HEK293 (cell line): ENCODE data around the gene RLN3.

Experiments
- CTCF ChIA-PET: fragments of 350-600 bp; formaldehyde crosslinking; extraction: SDS; loops from one replicate; lab custom pipeline; 2021; ENCODE audit warnings: antibody characterized with exemption; lab: Yijun Ruan, JAX
- POLR2A ChIA-PET: fragments of 300-600 bp; formaldehyde crosslinking; extraction: SDS; loops from one replicate; lab custom pipeline; 2020; ENCODE audit warnings: antibody characterized with exemption, inconsistent platforms; lab: Yijun Ruan, JAX
- H3K27ac ChIP-seq: fragments of 200-500 bp; sonication (Bioruptor generic); 2 replicates; pipeline ENCODE4 v1.5.1; 2014; ENCODE audit warnings: low read depth, low read length, control low read depth, inconsistent platforms; ENCODE audit errors: extremely low read depth
- H3K36me3 ChIP-seq, 2 experiments: fragments of 200-500 bp in 1 of 2; sonication (Bioruptor generic) in 1 of 2; 1 replicate in 1 of 2; 2 replicates in 1 of 2; pipeline ENCODE4 v1.5.1; 2014 to 2017; ENCODE audit warnings: inconsistent platforms in 2 of 2, low read length in 2 of 2; ENCODE audit not compliant: control insufficient read depth in 2 of 2, insufficient read depth in 1 of 2
- H3K4me1 ChIP-seq: fragments of 200-500 bp; sonication (Bioruptor generic); 2 replicates; pipeline ENCODE4 v1.5.1; 2014; ENCODE audit warnings: mild to moderate bottlenecking, low read length, inconsistent platforms; ENCODE audit not compliant: control insufficient read depth, insufficient read depth
- H3K4me3 ChIP-seq: 2 replicates; pipeline ENCODE4 v1.5.1; 2011; ENCODE audit warnings: low read depth, mild to moderate bottlenecking, control low read depth, low read length, moderate library complexity
- H3K9me3 ChIP-seq: fragments of 200-500 bp; sonication (Bioruptor generic); 2 replicates; pipeline ENCODE4 v1.5.1; 2014; ENCODE audit warnings: low read depth, low read length, inconsistent platforms; ENCODE audit not compliant: control insufficient read depth, insufficient read depth
- FEZF1 ChIP-seq: fragments of 450-650 bp; formaldehyde crosslinking; IDR thresholded peaks from 2 replicates; pipeline ENCODE4 v1.5.1; 2016; ENCODE audit warnings: missing biosample characterization, missing genetic modification characterization
- GFI1B ChIP-seq: fragments of 450-650 bp; formaldehyde crosslinking; IDR thresholded peaks from 2 replicates; pipeline ENCODE4 v1.5.1; 2016; ENCODE audit warnings: missing biosample characterization, missing genetic modification characterization
- GLI4 ChIP-seq: fragments of 450-650 bp; formaldehyde crosslinking; IDR thresholded peaks from 2 replicates; pipeline ENCODE4 v1.5.1; 2016; ENCODE audit warnings: missing biosample characterization, missing genetic modification characterization
- KLF9 ChIP-seq: fragments of 450-650 bp; formaldehyde crosslinking; IDR thresholded peaks from 2 replicates; pipeline ENCODE4 v1.5.1; 2016; ENCODE audit warnings: missing biosample characterization, missing genetic modification characterization, low read depth
- PRDM10 ChIP-seq: fragments of 450-650 bp; formaldehyde crosslinking; IDR thresholded peaks from 2 replicates; pipeline ENCODE4 v1.5.1; 2016; ENCODE audit warnings: missing biosample characterization, missing genetic modification characterization
- RBAK ChIP-seq: fragments of 450-650 bp; formaldehyde crosslinking; IDR thresholded peaks from 2 replicates; pipeline ENCODE4 v1.5.1; 2016; ENCODE audit warnings: missing biosample characterization, missing genetic modification characterization
- SCRT1 ChIP-seq: fragments of 450-650 bp; formaldehyde crosslinking; IDR thresholded peaks from 2 replicates; pipeline ENCODE4 v1.5.1; 2016; ENCODE audit warnings: missing biosample characterization, missing genetic modification characterization, borderline replicate concordance
- SCRT2 ChIP-seq: fragments of 450-650 bp; formaldehyde crosslinking; IDR thresholded peaks from 2 replicates; pipeline ENCODE4 v1.5.1; 2016; ENCODE audit warnings: missing biosample characterization, missing genetic modification characterization
- ZFP37 ChIP-seq: fragments of 450-650 bp; formaldehyde crosslinking; IDR thresholded peaks from 2 replicates; pipeline ENCODE4 v1.5.1; 2016; ENCODE audit warnings: missing biosample characterization, missing genetic modification characterization
- ZFP69B ChIP-seq: fragments of 450-650 bp; formaldehyde crosslinking; IDR thresholded peaks from 2 replicates; pipeline ENCODE4 v1.5.1; 2016; ENCODE audit warnings: missing biosample characterization, missing genetic modification characterization
- ZNF146 ChIP-seq: fragments of 450-650 bp; formaldehyde crosslinking; IDR thresholded peaks from 2 replicates; pipeline ENCODE4 v1.5.1; 2016; ENCODE audit warnings: missing biosample characterization, missing genetic modification characterization
- ZNF16 ChIP-seq: fragments of 450-650 bp; formaldehyde crosslinking; IDR thresholded peaks from 2 replicates; pipeline ENCODE4 v1.5.1; 2016; ENCODE audit warnings: low read depth, missing biosample characterization, missing genetic modification characterization
- ZNF341 ChIP-seq: fragments of 450-650 bp; formaldehyde crosslinking; IDR thresholded peaks from 2 replicates; pipeline ENCODE4; 2016; ENCODE audit warnings: low read depth, missing biosample characterization, missing genetic modification characterization
- ZNF37A ChIP-seq: fragments of 450-650 bp; IDR thresholded peaks from 2 replicates; pipeline ENCODE4 v1.5.1; 2018; ENCODE audit warnings: missing biosample characterization, missing genetic modification characterization
- ZNF398 ChIP-seq: fragments of 450-650 bp; formaldehyde crosslinking; IDR thresholded peaks from 2 replicates; pipeline ENCODE4 v1.5.1; 2017; ENCODE audit warnings: missing biosample characterization, missing genetic modification characterization
- ZNF548 ChIP-seq: fragments of 450-650 bp; formaldehyde crosslinking; IDR thresholded peaks from 2 replicates; pipeline ENCODE4 v1.5.1; 2016; ENCODE audit warnings: missing biosample characterization, missing genetic modification characterization
- ZNF596 ChIP-seq: fragments of 450-650 bp; IDR thresholded peaks from 2 replicates; pipeline ENCODE4 v1.5.0; 2018; ENCODE audit warnings: missing biosample characterization, mild to moderate bottlenecking, missing genetic modification characterization, moderate library complexity
- ZNF621 ChIP-seq: fragments of 450-650 bp; formaldehyde crosslinking; IDR thresholded peaks from 2 replicates; pipeline ENCODE4 v1.5.1; 2017; ENCODE audit warnings: missing biosample characterization, missing genetic modification characterization
- ZNF623 ChIP-seq: fragments of 450-650 bp; formaldehyde crosslinking; IDR thresholded peaks from 2 replicates; pipeline ENCODE4 v1.5.1; 2016; ENCODE audit warnings: missing biosample characterization, missing genetic modification characterization
- ZNF626 ChIP-seq: fragments of 450-650 bp; sonication (Bioruptor Pico); formaldehyde crosslinking; IDR thresholded peaks from 2 replicates; pipeline ENCODE4 v1.5.1; 2018; ENCODE audit warnings: missing biosample characterization, missing genetic modification characterization, inconsistent platforms
- ZNF830 ChIP-seq: fragments of 450-650 bp; IDR thresholded peaks from 2 replicates; pipeline ENCODE4 v1.5.0; 2018; ENCODE audit warnings: missing biosample characterization, missing genetic modification characterization, low read depth, mild to moderate bottlenecking, moderate library complexity
- ZSCAN30 ChIP-seq: fragments of 450-650 bp; IDR thresholded peaks from 2 replicates; pipeline ENCODE4 v1.5.1; 2018; ENCODE audit warnings: missing biosample characterization, mild to moderate bottlenecking, missing genetic modification characterization, moderate library complexity
- TF ChIP-seq, protein P1 (sequence below): fragments of 450-650 bp; formaldehyde crosslinking; IDR thresholded peaks from 2 replicates; pipeline ENCODE4 v1.5.1; 2016; ENCODE audit warnings: missing biosample characterization, missing genetic modification characterization
- TF ChIP-seq, protein P2 (sequence below): fragments of 450-650 bp; formaldehyde crosslinking; IDR thresholded peaks from 2 replicates; pipeline ENCODE4 v1.5.1; 2016; ENCODE audit warnings: missing biosample characterization, missing genetic modification characterization

RLN3 gene

GRCh38 chr19:14054721-14055120 lies 26.8 kb downstream of the RLN3 start:
- Histone ChIP-seq H3K36me3 (no peaks in the 10 kb centered on the region; a peak in 1 of 3 replicates), H3K4me3 (no peak overlapping the region), H3K4me1 (peaks cover 4% of the 10 kb centered on the region), H3K27ac (no peak overlapping the region), H3K9me3 (no peaks in the 10 kb centered on the region)
- TF ChIP-seq ZNF398 (no peak), KLF9 (tag by site-specific recombination) (peak; percentile 16; the same call in 1 of the 2 replicates)
- POLR2A ChIA-PET: no interaction called here
- CTCF ChIA-PET: interaction anchor here (0.6 to 0.8 kb wide), 2 partner anchors 15 to 19 kb away, joined by 3 to 5 read pairs; no protein-coding TSS in a partner anchor

DNA sequence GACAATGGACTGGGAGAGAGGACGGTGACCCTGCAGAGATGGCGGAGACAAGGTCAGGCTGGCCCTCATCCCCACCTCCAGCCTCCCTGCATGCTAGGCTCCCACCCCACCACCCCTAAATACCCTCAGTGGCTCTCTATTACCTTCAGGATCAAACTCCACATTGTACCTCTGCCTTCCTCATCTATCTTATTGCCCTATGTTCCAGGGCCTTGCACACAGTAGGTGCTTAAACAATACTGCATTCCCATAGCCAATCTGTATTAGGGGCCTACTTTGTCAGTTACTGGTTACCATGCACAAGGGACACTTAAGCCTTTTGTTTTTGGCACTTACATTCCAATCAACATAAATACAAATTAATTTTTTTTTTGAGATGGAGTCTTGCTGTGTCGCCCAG lies 27.4 kb downstream of the RLN3 start:
- Histone ChIP-seq H3K36me3 (no peaks in the 10 kb centered on the region), H3K4me3 (no peak overlapping the region), H3K9me3 (no peaks in the 10 kb centered on the region), H3K27ac (no peak overlapping the region), H3K4me1 (peaks cover 4% of the 10 kb centered on the region)
- ChIA-PET POLR2A (no interaction called here), CTCF (interaction anchor here (1.1 to 6.9 kb wide), 2 partner anchors 12 to 16 kb away, joined by 3 to 80 read pairs; partner anchors contain the start of gene MISP3)
- TF ChIP-seq PRDM10 (tag by site-specific recombination) (no peak), ZNF146 (tag by site-specific recombination) (no peak), ZNF596 (tag by site-specific recombination) (no peak), ZFP69B (tag by site-specific recombination) (no peak), GFI1B (tag by site-specific recombination) (no peak), ZNF548 (no peak), ZNF37A (tag by site-specific recombination) (no peak), ZNF626 (tag by site-specific recombination) (no peak), FEZF1 (tag by site-specific recombination) (no peak), ZNF341 (no peak), RBAK (tag by site-specific recombination) (no peak), ZNF621 (tag by site-specific recombination) (no peak)

- ChIA-PET POLR2A (no interaction called here), CTCF (interaction anchor here (0.6 to 6.9 kb wide), 3 partner anchors 11 to 15 kb away, joined by 3 to 80 read pairs (median 3); partner anchors contain the start of gene MISP3)
- no peak overlapping the region for H3K27ac ChIP-seq
- no peaks in the 10 kb centered on the region for H3K36me3 ChIP-seq
- no peaks in the 10 kb centered on the region for H3K9me3 ChIP-seq
- H3K4me1 ChIP-seq: peaks cover 4% of the 10 kb centered on the region
- no peak overlapping the region for H3K4me3 ChIP-seq
- TF ChIP-seq ZFP37 (tag by site-specific recombination) (no peak), ZNF830 (tag by site-specific recombination) (no peak), SCRT1 (tag by site-specific recombination) (peak; percentile 89), KLF9 (tag by site-specific recombination) (no peak), GLI4 (tag by site-specific recombination) (no peak), ZNF623 (tag by site-specific recombination) (no peak), ZNF16 (tag by site-specific recombination) (no peak), SCRT2 (peak; percentile 88), ZSCAN30 (no peak)
- TF ChIP-seq, protein P1, sequence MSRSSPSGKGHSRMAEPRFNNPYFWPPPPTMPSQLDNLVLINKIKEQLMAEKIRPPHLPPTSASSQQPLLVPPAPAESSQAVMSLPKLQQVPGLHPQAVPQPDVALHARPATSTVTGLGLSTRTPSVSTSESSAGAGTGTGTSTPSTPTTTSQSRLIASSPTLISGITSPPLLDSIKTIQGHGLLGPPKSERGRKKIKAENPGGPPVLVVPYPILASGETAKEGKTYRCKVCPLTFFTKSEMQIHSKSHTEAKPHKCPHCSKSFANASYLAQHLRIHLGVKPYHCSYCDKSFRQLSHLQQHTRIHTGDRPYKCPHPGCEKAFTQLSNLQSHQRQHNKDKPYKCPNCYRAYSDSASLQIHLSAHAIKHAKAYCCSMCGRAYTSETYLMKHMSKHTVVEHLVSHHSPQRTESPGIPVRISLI (tag by site-specific recombination): no peak
- TF ChIP-seq, protein P2, sequence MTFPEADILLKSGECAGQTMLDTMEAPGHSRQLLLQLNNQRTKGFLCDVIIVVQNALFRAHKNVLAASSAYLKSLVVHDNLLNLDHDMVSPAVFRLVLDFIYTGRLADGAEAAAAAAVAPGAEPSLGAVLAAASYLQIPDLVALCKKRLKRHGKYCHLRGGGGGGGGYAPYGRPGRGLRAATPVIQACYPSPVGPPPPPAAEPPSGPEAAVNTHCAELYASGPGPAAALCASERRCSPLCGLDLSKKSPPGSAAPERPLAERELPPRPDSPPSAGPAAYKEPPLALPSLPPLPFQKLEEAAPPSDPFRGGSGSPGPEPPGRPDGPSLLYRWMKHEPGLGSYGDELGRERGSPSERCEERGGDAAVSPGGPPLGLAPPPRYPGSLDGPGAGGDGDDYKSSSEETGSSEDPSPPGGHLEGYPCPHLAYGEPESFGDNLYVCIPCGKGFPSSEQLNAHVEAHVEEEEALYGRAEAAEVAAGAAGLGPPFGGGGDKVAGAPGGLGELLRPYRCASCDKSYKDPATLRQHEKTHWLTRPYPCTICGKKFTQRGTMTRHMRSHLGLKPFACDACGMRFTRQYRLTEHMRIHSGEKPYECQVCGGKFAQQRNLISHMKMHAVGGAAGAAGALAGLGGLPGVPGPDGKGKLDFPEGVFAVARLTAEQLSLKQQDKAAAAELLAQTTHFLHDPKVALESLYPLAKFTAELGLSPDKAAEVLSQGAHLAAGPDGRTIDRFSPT: 0 out of 2 replicates have a peak, but pooled peaks have one; percentile 34
Measured at GRCh38 chr19:14056069-14056666, 28.2 kb downstream of the RLN3 start.
